HCT116 (cell line): ENCODE measurements around the gene ANO10. TPM values are rescaled to one million over a fixed set of nuclear protein-coding genes. Genes with fewer than 3 reads are reported as not detected.

Experiments used
- ATAC-seq: fragments of 200-7000 bp; cut with Tn5 transposase; 2 replicates; pipeline ENCODE4 v1.9.1; 2020; ENCODE audit warnings: mild to moderate bottlenecking, moderate library complexity
- BruUV-seq: library from RNA; stranded (reverse); fragments of 400-500 nt; replicated peaks from 2 replicates; lab custom pipeline; 2021; lab: Mats Ljungman, UMichigan
- CTCF ChIA-PET: fragments of 300-600 bp; sonication (Branson Sonifier 250); formaldehyde crosslinking; loops from one replicate; lab custom pipeline; 2021; ENCODE audit warnings: antibody characterized with exemption; lab: Charles Lee
- POLR2A ChIA-PET: fragments of 300-600, 350-600 bp; sonication (Branson Sonifier 250); formaldehyde crosslinking; loops from one replicate; lab custom pipeline; 2021; ENCODE audit warnings: antibody characterized with exemption; lab: Charles Lee
- RAD21 ChIA-PET, 2 experiments: fragments of 300-600 bp; sonication (Branson Sonifier 250); formaldehyde crosslinking; loops; one replicate each; lab custom pipeline; 2023; ENCODE audit warnings: low total read pairs in 2 of 2; ENCODE audit not compliant: uncharacterized antibody in 2 of 2, unreplicated experiment in 2 of 2, low non-redundant PET in 1 of 2; lab: Charles Lee
- DNase-seq: peaks from one replicate; pipeline ENCODE4 v3.0.0-alpha.2; 2010; ENCODE audit warnings: low read depth, low spot score
- H2AFZ ChIP-seq: fragments of 200-600 bp; shearing (Covaris generic), sonication (generic); 2 replicates; pipeline ENCODE4 v1.6.1; 2017; ENCODE audit warnings: low read depth, mixed run types, mixed read lengths, antibody characterized with exemption, low read length; ENCODE audit not compliant: poor library complexity, severe bottlenecking
- H3K27ac ChIP-seq: 2 replicates; pipeline ENCODE4 v1.5.1; 2012; ENCODE audit warnings: low read depth, low read length
- H3K27me3 ChIP-seq: fragments of 200-600 bp; sonication (generic); 2 replicates; pipeline ENCODE4 v1.6.1; 2016; ENCODE audit warnings: mixed run types, low read length, mixed read lengths; ENCODE audit not compliant: insufficient read depth
- H3K36me3 ChIP-seq, 2 experiments: fragments of 200-500 bp in 1 of 2; fragments of 200-600 bp in 1 of 2; sonication (Bioruptor generic) in 1 of 2; sonication (generic) in 1 of 2; 2 replicates each; pipeline versions ENCODE4 v1.5.1 to v1.6.1; 2014 to 2016; ENCODE audit warnings: low read length in 2 of 2, inconsistent platforms in 1 of 2, mixed read lengths in 1 of 2, mixed run types in 1 of 2; ENCODE audit not compliant: insufficient read depth in 2 of 2, control insufficient read depth in 1 of 2
- H3K4me1 ChIP-seq, 2 experiments: fragments of 200-600 bp in 1 of 2; sonication (generic) in 1 of 2; 2 replicates each; pipeline versions ENCODE4 v1.5.1 to v1.6.1; 2012 to 2017; ENCODE audit warnings: low read length in 2 of 2, inconsistent platforms in 1 of 2, mild to moderate bottlenecking in 1 of 2, mixed read lengths in 1 of 2, mixed run types in 1 of 2, moderate library complexity in 1 of 2; ENCODE audit not compliant: insufficient read depth in 2 of 2, control insufficient read depth in 1 of 2
- H3K4me2 ChIP-seq: fragments of 200-600 bp; sonication (generic); 2 replicates; pipeline ENCODE4 v1.6.1; 2017; ENCODE audit warnings: mixed run types, low read length, mixed read lengths
- H3K4me3 ChIP-seq, 2 experiments: fragments of 200-600 bp in 1 of 2; sonication (generic) in 1 of 2; replicated peaks in 1 of 2; 2 replicates each; pipeline ENCODE4 v1.5.1; 2011 to 2016; ENCODE audit warnings: low read length in 2 of 2, control low read depth in 1 of 2, low read depth in 1 of 2, mild to moderate bottlenecking in 1 of 2, mixed read lengths in 1 of 2, mixed run types in 1 of 2
- H3K79me2 ChIP-seq: fragments of 200-600 bp; sonication (generic); 2 replicates; pipeline ENCODE4 v1.6.1; 2017; ENCODE audit warnings: mild to moderate bottlenecking, mixed run types, low read length, moderate library complexity, mixed read lengths; ENCODE audit not compliant: insufficient read depth
- H3K9ac ChIP-seq: fragments of 200-600 bp; sonication (generic); 2 replicates; pipeline ENCODE4 v1.6.1; 2016; ENCODE audit warnings: low read length, mixed read lengths
- H3K9me2 ChIP-seq: fragments of 200-600 bp; sonication (generic), shearing (Covaris generic); 2 replicates; pipeline ENCODE4 v1.6.1; 2017; ENCODE audit warnings: mixed run types, mild to moderate bottlenecking, moderate library complexity; ENCODE audit not compliant: insufficient read depth
- H3K9me3 ChIP-seq, 2 experiments: fragments of 200-500 bp in 1 of 2; fragments of 200-600 bp in 1 of 2; sonication (Bioruptor generic) in 1 of 2; sonication (generic) in 1 of 2; 2 replicates each; pipeline ENCODE4 v1.6.1; 2014 to 2017; ENCODE audit warnings: low read length in 2 of 2, mixed read lengths in 2 of 2, inconsistent platforms in 1 of 2, low read depth in 1 of 2, mild to moderate bottlenecking in 1 of 2, mixed run types in 1 of 2, moderate library complexity in 1 of 2; ENCODE audit not compliant: control insufficient read depth in 1 of 2, insufficient read depth in 1 of 2
- H4K20me1 ChIP-seq: fragments of 200-600 bp; sonication (generic), shearing (Covaris generic); 2 replicates; pipeline ENCODE4 v1.6.1; 2017; ENCODE audit warnings: mixed run types, mild to moderate bottlenecking, moderate library complexity; ENCODE audit not compliant: insufficient read depth
- CBX3 ChIP-seq: IDR thresholded peaks from 2 replicates; pipeline ENCODE4 v1.6.1; 2012; ENCODE audit warnings: low read depth
- EGR1 ChIP-seq: IDR thresholded peaks from 2 replicates; pipeline ENCODE4 v1.6.1; 2012; ENCODE audit warnings: low read depth
- ELF1 ChIP-seq: IDR thresholded peaks from 2 replicates; pipeline ENCODE4 v1.6.1; 2012; ENCODE audit warnings: low read depth, borderline replicate concordance
- EZH2phosphoT487 ChIP-seq: fragments of 200-600 bp; IDR thresholded peaks from 2 replicates; pipeline ENCODE4 v1.6.1; 2018; ENCODE audit warnings: antibody characterized with exemption, borderline replicate concordance
- JUND ChIP-seq: IDR thresholded peaks from 2 replicates; pipeline ENCODE4 v1.6.1; 2012
- POLR2A ChIP-seq: IDR thresholded peaks from 2 replicates; pipeline ENCODE4 v1.7.0; 2011; ENCODE audit warnings: borderline replicate concordance; ENCODE audit not compliant: insufficient read depth, insufficient read length; ENCODE audit errors: extremely low read depth
- POLR2AphosphoS5 ChIP-seq: IDR thresholded peaks from 2 replicates; pipeline ENCODE4 v1.6.1; 2011; ENCODE audit warnings: mild to moderate bottlenecking, low read depth, low read length, moderate library complexity
- RAD21 ChIP-seq: IDR thresholded peaks from 2 replicates; pipeline ENCODE4 v1.6.1; 2012; ENCODE audit warnings: low read depth, mild to moderate bottlenecking
- SIN3A ChIP-seq: IDR thresholded peaks from 2 replicates; pipeline ENCODE4 v1.6.1; 2012; ENCODE audit warnings: low read depth
- ZFX ChIP-seq: fragments of 450-650 bp; IDR thresholded peaks from 2 replicates; pipeline ENCODE4 v1.6.1; 2017
- ZNF274 ChIP-seq: fragments of 200-500 bp; sonication (Bioruptor generic); IDR thresholded peaks from 2 replicates; pipeline ENCODE4 v1.6.1; 2014; ENCODE audit warnings: mild to moderate bottlenecking, low read depth, low read length, inconsistent platforms
- intact Hi-C: fragments of 100-400 bp; cut with micrococcal nuclease; formaldehyde crosslinking; loops from 2 replicates; pipeline ENCODE4 v1.10.0; 2022
- total RNA-seq: library from RNA; stranded (reverse); gene quantifications from one replicate; pipeline ENCODE4 v1.2.1, GENCODE V29; 2021; ENCODE audit not compliant: unreplicated experiment
- TF ChIP-seq, protein P1 (sequence below): IDR thresholded peaks from 2 replicates; pipeline ENCODE4 v1.6.1; 2011; ENCODE audit warnings: mild to moderate bottlenecking, low read length, moderate library complexity; ENCODE audit not compliant: insufficient replicate concordance; ENCODE audit errors: extremely low read depth
- TF ChIP-seq, protein P2 (sequence below), 3 experiments: fragments of 200-600 bp in 1 of 3; sonication (generic) in 1 of 3; IDR thresholded peaks in 2 of 3; conservative IDR thresholded peaks in 1 of 3; 2 replicates each; pipeline ENCODE4 v1.5.1; 2012 to 2017; ENCODE audit warnings: low read depth in 2 of 3, low read length in 2 of 3, antibody characterized with exemption in 1 of 3, borderline replicate concordance in 1 of 3, control low read depth in 1 of 3, mild to moderate bottlenecking in 1 of 3, mixed read lengths in 1 of 3, mixed run types in 1 of 3, moderate library complexity in 1 of 3; ENCODE audit not compliant: insufficient read depth in 1 of 3
- TF ChIP-seq, protein P3 (sequence below): IDR thresholded peaks from 2 replicates; pipeline ENCODE4 v1.6.1; 2012

Gene ANO10
- total RNA-seq, 1 experiment from 2014 or later: 13.3 TPM

DNA sequence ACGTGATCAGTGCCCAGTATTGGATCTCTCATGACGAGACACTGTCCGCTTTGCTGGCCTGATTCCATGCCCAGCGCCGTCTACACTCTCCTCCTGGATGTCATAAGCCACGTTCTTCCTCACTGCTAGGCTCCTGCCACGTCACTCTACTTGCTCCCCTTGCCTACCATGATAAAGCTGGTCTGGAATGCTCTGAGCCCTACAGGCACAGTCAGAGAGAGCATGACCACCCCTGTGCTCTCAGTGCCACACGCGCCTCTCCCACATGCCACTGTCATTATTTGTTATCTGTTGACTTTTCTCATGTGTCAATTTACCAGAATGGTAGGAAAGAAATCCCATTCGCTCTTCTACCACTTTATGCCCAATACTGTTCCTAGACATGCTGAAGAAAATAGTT is 148.6 kb downstream of the ANO10 start:
- RAD21 ChIA-PET: no interaction called here
- no peak for DNase-seq
- no peak for ATAC-seq
- no peaks in the 10 kb centered on the region for H4K20me1 ChIP-seq
- H3K4me2 ChIP-seq: no peak overlapping the region
- no peak overlapping the region for H3K4me3 ChIP-seq
- TF ChIP-seq RAD21: no peak
- no peak for TF ChIP-seq EGR1
- no peak for TF ChIP-seq JUND
- no peak for TF ChIP-seq EZH2phosphoT487
- no peak for TF ChIP-seq ELF1
- no peak for TF ChIP-seq POLR2AphosphoS5
- TF ChIP-seq POLR2A: no peak
- TF ChIP-seq, protein P1, sequence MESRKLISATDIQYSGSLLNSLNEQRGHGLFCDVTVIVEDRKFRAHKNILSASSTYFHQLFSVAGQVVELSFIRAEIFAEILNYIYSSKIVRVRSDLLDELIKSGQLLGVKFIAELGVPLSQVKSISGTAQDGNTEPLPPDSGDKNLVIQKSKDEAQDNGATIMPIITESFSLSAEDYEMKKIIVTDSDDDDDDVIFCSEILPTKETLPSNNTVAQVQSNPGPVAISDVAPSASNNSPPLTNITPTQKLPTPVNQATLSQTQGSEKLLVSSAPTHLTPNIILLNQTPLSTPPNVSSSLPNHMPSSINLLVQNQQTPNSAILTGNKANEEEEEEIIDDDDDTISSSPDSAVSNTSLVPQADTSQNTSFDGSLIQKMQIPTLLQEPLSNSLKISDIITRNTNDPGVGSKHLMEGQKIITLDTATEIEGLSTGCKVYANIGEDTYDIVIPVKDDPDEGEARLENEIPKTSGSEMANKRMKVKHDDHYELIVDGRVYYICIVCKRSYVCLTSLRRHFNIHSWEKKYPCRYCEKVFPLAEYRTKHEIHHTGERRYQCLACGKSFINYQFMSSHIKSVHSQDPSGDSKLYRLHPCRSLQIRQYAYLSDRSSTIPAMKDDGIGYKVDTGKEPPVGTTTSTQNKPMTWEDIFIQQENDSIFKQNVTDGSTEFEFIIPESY: no peak
- TF ChIP-seq, protein P2, sequence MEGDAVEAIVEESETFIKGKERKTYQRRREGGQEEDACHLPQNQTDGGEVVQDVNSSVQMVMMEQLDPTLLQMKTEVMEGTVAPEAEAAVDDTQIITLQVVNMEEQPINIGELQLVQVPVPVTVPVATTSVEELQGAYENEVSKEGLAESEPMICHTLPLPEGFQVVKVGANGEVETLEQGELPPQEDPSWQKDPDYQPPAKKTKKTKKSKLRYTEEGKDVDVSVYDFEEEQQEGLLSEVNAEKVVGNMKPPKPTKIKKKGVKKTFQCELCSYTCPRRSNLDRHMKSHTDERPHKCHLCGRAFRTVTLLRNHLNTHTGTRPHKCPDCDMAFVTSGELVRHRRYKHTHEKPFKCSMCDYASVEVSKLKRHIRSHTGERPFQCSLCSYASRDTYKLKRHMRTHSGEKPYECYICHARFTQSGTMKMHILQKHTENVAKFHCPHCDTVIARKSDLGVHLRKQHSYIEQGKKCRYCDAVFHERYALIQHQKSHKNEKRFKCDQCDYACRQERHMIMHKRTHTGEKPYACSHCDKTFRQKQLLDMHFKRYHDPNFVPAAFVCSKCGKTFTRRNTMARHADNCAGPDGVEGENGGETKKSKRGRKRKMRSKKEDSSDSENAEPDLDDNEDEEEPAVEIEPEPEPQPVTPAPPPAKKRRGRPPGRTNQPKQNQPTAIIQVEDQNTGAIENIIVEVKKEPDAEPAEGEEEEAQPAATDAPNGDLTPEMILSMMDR (IDR thresholded peaks at IDR 0.05 in 2 of 3, conservative IDR thresholded peaks at IDR 0.05 in 1 of 3; ENCODE audit: borderline replicate concordance in 1 of 3, insufficient read depth in 1 of 3, low read depth in 2 of 3, low read length in 2 of 3): no peak
- no peak for TF ChIP-seq CBX3
- TF ChIP-seq ZNF274: no peak
- TF ChIP-seq SIN3A: no peak
- TF ChIP-seq ZFX: no peak
- TF ChIP-seq, protein P3, sequence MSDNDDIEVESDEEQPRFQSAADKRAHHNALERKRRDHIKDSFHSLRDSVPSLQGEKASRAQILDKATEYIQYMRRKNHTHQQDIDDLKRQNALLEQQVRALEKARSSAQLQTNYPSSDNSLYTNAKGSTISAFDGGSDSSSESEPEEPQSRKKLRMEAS: no peak
- no peaks in the 10 kb centered on the region for H3K9me2 ChIP-seq
- no peaks in the 10 kb centered on the region for H3K9me3 ChIP-seq
- H3K79me2 ChIP-seq: no peaks in the 10 kb centered on the region
- CTCF ChIA-PET: no interaction called here
- POLR2A ChIA-PET: no interaction called here
- no peak overlapping the region for H3K27ac ChIP-seq
- BruUV-seq: no TSS peak
- no peaks in the 10 kb centered on the region for H3K36me3 ChIP-seq
- no peak overlapping the region for H3K9ac ChIP-seq
- H3K4me1 ChIP-seq: no peaks in the 10 kb centered on the region
- H3K27me3 ChIP-seq: no peaks in the 10 kb centered on the region
- intact Hi-C loops: no loop called here
- H2AFZ ChIP-seq: no peak overlapping the region
